Endothelial cell of umbilical vein (primary cell): ENCODE data around the gene CCNL2.

ENCODE experiments used
- CTCF ChIP-seq, 2 donors: IDR thresholded peaks; 1 replicate in 1 of 2; 2 replicates in 1 of 2; pipeline ENCODE4 v1.5.1; 2011; ENCODE audit warnings: low read length in 2 of 2, mild to moderate bottlenecking in 2 of 2, moderate library complexity in 2 of 2, control low read depth in 1 of 2, inconsistent platforms in 1 of 2, low read depth in 1 of 2; ENCODE audit not compliant: insufficient read depth in 1 of 2; ENCODE audit errors: extremely low read depth in 1 of 2
- EZH2 ChIP-seq: IDR thresholded peaks from 2 replicates; pipeline ENCODE4 v1.6.1; 2012; ENCODE audit warnings: borderline replicate concordance, low read depth, mild to moderate bottlenecking, moderate library complexity, low read length, inconsistent platforms; ENCODE audit not compliant: severe bottlenecking
- FOS ChIP-seq: IDR thresholded peaks from 2 replicates; pipeline ENCODE4 v1.6.1; 2011; ENCODE audit warnings: mild to moderate bottlenecking, low read length, moderate library complexity, borderline replicate concordance; ENCODE audit not compliant: insufficient read depth
- GATA2 ChIP-seq: IDR thresholded peaks from 2 replicates; pipeline ENCODE4 v1.7.0; 2011; ENCODE audit warnings: low read depth, mild to moderate bottlenecking, moderate library complexity, mixed read lengths, low read length; ENCODE audit not compliant: insufficient read length, insufficient read depth
- MAX ChIP-seq: IDR thresholded peaks from 2 replicates; pipeline ENCODE4 v1.6.1; 2011; ENCODE audit not compliant: insufficient read depth, insufficient read length
- MYC ChIP-seq: IDR thresholded peaks from one replicate; pipeline ENCODE4 v1.6.1; 2011; ENCODE audit warnings: mild to moderate bottlenecking, low read depth, low read length
- POLR2A ChIP-seq: IDR thresholded peaks from 2 replicates; pipeline ENCODE4 v1.6.1; 2012; ENCODE audit warnings: low read depth, mild to moderate bottlenecking, control low read depth, low read length
- POLR2AphosphoS5 ChIP-seq: IDR thresholded peaks from 2 replicates; pipeline ENCODE4 v1.6.1; 2012; ENCODE audit warnings: low read depth, mild to moderate bottlenecking, control low read depth, low read length, moderate library complexity; ENCODE audit not compliant: insufficient read depth

GRCh38 chr1:1391225-1391624 is 7.9 kb downstream of the CCNL2 start:
- TF ChIP-seq FOS: no peak
- TF ChIP-seq CTCF (IDR thresholded peaks at IDR 0.05; ENCODE audit: extremely low read depth in 1 of 2, insufficient read depth in 1 of 2, low read depth in 1 of 2, low read length in 2 of 2): no peak
- TF ChIP-seq POLR2A: no peak
- TF ChIP-seq POLR2AphosphoS5: no peak
- TF ChIP-seq EZH2: no peak
- TF ChIP-seq MAX: no peak
- no peak for TF ChIP-seq GATA2
- no peak for TF ChIP-seq MYC
